ENCODE measurements around the gene PRC1.

The PRC1 gene

DNA sequence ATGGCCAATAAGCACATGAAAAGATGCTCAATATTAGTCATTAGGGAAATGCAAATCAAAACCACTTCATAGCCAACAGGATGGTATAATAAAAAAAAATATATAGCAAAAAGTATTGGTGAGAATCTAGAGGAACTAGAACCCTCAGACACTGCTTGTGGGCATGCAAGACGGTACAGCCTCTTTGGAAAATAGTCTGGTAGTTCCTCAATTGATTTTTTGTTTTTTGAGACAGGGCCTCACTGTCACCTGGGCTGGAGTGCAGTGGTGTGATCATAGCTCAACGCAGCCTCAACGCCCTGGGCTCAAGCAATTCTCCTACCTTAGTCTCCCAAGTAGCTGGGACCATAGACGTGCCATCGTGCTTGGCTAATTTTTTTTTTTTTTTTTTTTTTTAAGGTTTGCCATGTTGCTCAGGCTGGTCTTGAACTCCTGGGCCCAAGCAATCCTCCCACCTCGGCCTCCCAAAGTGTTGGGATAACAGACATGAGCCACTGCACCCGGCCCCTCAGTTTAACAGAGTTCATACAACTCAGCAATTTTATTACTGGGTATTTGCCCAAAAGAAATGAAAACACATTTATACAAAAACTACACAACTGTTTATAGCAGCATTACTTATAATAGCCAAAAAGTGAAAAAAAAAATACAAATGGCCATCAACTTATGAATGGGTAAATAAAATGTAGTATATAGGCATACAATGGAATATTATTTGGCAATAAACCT is 5.1 kb downstream of the PRC1 start:
- DNase-seq (ENCODE audit: low spot score), result no peak

DNA sequence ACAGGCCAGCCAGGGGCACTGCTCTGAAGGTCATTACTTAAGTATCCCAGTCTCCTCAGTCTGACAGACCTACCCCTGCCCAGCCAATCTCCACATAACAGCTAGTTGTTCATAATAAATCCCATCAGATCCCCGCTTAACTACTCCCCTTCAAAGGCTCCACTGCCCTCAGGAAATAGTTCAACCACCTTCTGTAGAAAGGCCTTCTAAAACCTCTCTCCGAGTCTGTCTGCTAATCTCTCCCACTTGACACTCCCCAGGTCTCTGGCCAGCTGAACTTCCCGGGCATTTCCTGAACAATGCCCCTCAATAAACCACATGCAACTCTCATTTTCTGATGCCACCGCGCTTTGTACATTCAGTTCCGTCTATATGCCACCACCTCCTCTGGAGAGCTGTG is 6.0 kb downstream of the PRC1 start:
- no peak for DNase-seq (ENCODE audit: low spot score)

DNA sequence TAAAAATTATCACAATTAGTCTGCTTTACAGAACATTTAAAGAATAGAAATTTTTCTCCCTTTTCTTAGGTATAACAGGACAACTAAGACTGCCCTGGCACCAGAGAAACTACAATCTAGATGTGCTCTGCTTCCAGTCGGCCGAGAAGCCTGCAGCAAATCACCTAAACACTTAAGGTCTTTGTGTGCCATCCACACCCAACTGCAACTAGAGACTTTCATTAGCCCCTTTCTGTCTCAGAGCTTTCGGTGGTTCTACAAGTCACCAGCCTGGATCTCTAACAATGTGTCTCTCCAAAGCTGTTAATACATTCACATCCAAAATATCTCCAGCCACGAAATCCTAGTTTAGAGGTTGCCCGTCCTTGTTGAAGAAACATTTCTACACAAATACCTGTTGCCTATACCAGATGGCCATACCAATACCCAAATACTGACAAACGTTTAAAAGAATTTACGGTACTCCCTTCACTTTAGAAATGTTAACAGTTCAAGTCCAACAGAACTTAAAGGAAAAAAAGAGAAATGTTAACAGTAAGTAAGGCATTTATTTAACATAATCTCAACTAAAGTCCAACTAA is 6.7 kb downstream of the PRC1 start:
- DNase-seq (ENCODE audit: low spot score), result no peak

DNA sequence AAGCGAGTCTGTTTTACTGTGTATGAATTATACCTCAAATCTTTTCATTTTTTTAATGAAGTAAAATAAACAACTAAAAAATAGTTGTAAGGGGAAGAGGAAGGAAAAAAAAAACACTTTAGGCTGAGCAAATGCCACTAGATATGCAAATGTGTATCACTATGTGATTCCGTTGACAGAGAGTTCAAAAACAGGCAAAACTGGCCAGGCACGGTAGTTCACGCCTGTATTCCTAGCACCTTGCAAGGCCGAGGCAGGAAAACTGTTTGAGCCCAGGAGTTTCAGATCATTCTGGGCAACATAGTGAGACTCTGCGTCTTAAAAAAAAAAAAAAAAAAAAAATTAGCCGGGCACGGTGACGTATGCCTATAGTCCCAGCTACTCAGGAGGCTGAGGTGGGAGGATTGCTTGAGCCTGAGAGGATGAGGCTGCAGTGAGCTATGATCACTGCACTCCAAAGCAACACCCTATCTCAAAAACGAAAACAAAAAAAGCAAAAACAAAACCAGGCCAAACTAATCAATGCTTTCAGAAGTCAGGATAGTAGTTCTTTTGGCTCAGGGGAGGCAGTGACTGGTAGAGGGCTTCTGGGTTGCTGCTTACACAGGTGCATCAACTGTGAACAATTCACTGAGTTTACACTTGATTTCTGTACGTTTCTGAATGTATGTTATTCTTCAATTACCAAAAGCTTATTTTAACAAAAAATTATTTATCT is 7.4 kb downstream of the PRC1 start:
- DNase-seq (ENCODE audit: low spot score), result no peak

DNA sequence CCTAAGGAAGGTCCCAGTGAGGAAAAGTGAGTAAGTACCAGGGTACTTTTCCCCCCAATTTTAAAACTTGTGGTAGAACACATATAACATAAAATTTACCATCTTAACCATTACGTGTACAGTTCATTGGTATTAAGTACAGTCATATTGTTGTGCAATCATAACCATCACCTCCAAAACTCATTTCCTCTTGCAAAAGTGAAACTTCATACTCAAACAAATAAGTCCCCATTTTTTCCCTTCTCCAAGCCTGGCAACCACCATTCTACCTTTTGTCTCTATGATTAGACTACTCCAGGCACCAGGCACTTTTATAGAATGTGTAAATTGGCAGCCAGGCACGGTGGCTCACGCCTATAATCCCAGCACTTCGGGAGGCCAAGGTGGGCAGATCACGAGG is 12.2 kb downstream of the PRC1 start:
- DNase-seq (ENCODE audit: low spot score), result no peak

DNA sequence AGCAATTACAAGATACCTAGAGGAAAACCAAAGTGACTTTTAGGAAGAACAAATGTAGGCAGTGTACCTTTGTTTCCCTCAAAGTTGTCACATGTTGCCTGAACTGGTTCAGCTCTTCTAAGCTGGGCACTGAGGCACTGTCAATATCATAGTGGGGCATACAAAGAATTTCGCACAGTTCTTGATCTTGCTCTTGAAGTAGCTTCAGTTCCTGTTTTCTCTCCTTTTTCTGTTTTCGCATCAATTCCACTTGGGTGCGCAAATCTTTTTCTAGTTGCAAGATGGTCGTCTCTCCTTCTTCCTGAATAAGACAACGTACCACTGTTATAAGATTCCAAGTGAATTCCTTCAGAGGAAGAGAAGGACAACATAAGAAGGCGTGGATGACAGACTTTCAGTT is 12.7 kb downstream of the PRC1 start:
- no peak for DNase-seq (ENCODE audit: low spot score)

DNA sequence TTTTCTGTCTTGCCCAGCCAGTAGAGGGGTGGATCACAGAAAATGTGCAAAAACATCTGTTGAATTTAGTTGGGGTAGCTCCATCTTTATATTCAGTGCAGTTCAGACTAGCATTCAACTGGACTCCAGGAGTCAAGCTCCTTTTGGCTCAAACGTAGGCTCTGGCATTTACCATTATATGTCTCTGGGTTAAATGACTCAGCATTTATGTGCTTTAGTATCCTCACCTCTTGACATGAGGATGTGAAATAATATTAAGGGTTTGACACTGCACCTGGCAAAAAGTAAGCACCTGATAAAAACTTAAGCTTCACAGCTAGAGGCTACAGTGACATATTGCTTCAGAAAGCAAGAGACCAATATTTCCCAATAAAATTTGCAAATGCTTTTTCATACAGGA is 14.8 kb downstream of the PRC1 start:
- no peak for DNase-seq (ENCODE audit: low spot score)

DNA sequence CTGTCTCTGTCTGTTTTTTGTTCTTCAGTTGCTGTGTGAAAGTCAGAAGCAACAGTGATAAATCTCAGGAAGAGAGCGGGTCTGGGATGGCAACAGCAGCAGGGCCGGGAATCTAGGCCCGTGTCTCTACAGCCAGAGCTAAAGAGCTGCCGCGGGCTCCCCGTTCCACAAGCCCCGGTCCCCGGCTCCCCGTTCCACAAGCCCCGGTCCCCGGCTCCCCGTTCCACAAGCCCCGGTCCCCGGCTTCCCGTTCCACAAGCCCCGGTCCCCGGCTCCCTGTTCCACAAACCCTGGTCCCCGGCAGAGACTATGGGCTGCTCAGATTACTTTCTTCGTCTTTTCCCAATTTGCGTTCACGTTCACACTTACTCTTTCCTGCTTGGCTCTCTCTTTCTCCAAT is 20.1 kb downstream of the PRC1 start:
- no peak for DNase-seq (ENCODE audit: low spot score)

DNA sequence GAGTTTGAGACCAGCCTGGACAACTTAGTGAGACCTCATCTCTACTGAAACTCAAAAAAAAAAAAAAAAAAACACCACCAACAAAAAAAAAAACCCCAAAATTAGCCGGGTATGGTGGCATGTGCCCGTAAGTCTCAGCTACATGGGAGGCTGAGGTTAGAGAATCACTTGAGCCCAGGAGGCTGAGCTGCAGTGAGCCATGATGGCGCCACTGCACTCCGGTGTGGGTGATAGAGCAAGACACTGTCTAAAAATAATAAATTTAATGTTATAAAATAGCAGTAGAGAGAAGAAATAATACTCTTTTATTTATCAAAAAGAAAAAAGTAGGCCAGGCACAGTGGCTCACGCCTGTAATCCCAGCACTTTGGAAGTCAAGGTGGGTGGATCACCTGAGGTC is 22.2 kb downstream of the PRC1 start:
- no peak for DNase-seq (ENCODE audit: low spot score)

DNA sequence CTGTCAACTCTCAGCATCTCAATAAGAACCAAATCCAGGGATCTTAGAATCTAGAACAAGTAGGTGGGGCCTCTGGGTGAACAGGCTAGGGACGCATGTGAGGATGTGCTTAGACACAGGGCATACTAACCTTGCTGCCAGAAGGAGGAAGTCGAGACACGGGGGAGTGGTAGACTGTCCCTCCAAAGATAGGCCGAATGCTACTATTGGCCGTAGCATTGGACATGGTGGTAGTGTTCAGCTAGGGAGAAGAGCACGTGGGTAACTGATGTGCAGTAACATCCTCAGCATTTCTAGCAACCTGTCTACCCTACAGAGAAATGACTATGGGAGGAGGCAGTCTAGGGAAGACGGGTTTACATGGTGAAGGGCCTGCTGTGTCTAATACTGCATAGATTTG is 24.1 kb downstream of the PRC1 start:
- no peak for DNase-seq (ENCODE audit: low spot score)

DNA sequence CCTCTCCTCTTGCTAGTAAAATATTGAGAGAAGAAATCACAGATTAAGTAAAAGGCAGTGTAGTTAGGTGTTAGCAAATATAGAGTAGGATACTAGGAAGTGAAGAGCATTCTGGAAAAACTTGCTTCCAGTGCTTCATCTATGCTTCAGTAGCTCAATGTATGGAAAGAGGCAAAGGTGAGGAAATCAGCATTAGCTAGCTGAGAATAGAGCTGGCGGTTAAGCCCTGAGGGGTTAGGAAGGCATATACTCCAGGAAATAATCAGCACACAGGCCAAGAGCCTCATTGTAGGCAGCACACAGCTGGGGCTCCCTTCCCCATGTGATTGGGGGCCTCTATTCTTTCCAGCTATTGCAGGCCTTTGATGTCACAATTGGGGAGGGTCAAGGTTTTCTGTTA is 25.9 kb downstream of the PRC1 start:
- DNase-seq (ENCODE audit: low spot score), result no peak

DNA sequence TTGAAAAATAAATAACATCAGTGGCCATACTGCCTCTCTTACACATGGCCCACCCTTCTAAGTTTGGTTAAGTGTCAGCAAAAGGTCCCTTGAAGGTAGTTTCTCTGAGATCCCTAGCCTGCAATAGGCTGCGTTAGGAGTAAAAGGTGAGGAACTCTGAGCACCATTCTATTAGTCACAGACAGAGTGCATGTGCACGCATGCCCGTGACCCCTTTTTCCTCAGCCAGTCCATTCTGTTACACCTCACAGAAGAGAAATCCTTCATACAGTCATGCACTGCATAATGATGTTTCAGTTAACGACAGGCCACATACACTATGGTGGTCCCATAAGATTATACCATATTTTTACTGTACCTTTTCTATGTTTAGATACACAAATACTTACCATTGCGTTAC is 27.1 kb downstream of the PRC1 start:
- no peak for DNase-seq (ENCODE audit: low spot score)

DNA sequence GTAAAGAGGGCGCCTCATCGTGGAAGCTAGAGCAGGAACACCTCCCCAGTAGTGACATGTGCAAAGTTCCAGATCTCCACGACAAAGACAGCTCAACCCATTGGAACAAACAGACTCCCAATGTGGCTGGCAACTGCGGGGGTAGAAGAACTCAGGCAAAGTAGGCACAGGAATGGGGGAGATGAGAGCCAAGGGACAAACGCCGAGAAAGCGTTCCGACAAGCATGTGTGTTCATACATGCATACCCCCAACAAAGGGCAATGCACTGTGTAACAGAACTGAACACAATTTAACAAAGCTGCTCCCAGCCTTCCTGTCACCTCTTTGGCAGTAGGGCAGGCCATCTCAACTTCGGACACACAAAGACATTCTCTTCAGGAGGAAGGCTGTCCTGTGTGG is 28.1 kb downstream of the PRC1 start:
- no peak for DNase-seq (ENCODE audit: low spot score)

DNA sequence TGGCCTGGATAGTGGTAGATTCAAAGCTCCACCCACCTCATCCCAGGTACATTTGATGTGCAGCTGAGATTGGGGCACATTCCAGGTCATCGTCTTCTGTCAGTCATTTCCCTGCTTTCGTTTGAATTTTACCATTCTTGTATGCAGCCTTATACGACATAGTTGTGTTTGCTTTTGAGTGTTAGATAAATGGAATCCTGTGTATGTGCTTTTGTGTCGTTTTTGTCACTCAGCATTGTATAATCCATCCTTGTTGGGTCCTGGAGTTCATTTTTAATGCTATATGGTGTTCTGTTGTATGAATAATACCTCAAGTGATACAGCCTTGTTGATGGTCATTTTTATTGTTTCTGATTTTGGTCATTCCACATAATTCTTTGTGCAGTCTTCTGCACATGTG is 32.3 kb downstream of the PRC1 start:
- no peak for DNase-seq (ENCODE audit: low spot score)

DNA sequence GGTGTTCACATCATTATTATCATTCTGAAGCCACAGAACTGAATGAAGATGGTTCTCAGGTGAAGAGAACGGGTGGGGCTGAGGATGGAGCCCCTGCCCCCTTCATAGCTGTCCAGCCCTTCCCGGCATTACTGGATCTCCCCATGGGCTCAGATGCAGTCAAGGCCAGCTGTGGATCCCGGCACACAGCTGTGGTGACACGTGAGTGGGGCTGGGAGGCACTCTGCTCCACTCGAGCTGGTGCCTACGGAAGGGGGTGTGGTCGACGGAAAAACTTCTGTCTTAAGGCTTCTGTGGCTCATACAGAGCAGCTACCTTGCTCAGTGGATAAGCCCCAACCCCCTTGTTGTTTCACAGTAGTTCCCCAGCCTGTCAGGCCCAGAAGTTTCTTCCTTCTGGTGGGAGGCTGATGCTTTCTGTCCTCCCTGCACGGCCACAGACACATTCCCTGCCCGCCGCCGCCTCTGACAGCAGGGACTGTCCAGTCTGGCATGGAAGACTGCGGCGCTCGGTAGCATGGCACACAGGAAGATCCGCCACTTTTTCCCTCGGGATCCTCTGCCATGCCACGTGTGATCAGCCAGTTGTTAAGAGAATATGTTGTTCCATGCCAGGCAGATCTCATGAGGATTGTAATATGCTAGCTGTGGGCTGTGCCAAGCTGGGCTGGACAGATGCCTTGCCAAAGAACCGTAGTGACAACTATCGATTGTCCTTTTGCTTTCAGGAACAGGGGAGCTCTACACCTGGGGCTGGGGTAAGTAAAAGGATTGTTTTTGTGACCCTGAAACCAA is 33.8 kb downstream of the PRC1 start:
- DNase-seq (ENCODE audit: low spot score), result no peak

DNA sequence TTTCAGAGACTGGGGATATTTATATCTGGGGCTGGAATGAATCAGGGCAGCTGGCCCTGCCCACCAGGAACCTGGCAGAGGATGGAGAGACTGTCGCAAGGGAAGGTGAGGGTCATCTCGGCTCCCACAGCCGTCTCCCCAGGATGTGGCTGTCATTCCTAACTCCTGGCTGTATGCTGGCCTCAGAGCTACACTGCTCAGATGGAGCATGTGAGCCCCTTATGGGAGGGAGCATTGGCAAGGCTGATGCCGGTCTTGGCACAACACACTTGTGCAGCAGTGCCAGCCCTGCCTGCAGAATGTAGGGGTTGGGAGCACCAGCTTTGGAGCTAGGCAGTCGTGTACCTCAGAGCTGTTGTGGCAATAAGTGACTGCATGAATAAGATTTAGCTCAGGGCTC is 34.4 kb downstream of the PRC1 start:
- DNase-seq (ENCODE audit: low spot score), result peak; percentile 76

DNA sequence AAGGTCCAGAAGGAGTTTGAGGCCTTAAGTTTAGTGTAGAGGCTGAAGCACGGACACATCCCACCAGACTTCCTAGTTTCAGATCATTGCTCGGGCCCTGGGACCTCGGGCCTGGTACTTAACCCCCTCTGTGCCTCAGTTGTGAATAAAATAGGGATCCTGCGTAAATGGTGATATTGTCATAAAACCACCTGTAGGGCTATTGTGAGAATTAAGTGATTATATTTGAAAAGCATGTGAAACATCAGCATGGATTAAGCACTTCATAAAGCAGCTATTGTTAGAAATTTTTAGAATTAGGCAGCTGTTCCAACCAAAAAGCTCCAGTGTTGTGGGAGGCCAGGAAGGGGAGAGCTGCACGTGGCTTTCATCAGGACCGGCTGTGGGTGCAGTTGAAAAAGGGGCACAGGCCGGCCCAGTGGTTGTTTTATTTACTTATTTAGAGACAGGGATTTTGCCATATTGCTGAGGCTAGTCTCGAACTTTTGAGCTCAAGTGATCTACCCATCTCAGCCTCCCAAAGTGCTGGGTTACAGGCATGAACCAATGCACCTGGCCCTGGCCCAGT is 35.2 kb downstream of the PRC1 start:
- DNase-seq (ENCODE audit: low spot score), result no peak

DNA sequence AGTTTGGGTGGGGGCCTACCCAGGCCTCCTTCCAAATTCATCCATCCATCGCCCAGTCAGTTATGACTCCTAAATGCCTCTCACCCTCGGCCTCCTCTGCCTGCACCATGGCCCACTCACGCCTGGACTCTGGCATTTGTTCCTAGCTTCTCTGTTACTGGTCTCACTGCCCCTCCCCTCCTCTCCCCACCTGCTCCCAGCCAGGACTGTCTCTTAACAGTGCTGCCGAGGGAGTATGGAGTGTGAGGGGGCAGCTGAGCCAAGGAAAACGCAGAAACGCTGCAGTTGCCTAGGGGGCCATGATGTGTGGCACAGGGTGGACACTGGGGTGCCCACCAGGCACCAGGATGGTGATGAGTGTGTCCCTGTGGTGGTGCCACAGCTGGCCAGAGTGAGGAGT is 36.5 kb downstream of the PRC1 start:
- DNase-seq (ENCODE audit: low spot score), result no peak

DNA sequence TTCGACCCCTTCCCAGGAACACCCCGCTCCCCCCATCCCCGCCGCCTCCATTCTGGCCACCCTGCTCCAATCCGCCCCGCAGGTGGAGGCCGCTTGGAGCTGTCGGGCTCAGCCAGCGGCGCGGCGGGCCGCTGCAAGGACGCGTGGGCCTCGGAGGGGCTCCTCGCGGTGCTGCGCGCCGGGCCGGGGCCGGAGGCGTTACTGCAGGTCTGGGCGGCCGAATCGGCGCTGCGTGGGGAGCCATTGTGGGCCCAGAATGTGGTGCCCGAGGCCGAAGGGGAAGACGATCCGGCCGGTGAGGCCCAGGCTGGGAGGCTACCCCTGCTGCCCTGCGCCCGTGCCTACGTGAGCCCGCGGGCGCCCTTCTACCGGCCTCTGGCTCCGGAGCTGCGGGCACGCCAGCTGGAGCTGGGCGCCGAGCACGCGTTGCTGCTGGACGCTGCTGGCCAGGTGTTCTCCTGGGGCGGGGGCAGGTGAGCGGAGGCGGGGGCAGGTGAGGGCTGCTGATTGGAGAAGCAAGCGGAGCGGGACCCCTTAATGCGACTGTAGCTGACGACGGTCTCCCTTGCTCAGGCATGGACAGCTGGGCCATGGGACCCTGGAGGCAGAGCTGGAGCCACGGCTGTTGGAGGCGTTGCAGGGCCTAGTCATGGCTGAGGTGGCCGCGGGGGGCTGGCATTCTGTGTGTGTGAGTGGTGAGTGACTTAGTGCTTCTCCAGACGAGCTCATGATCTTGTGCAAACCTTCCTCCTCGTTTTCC is 37.1 kb downstream of the PRC1 start:
- no peak for DNase-seq (ENCODE audit: low spot score)

DNA sequence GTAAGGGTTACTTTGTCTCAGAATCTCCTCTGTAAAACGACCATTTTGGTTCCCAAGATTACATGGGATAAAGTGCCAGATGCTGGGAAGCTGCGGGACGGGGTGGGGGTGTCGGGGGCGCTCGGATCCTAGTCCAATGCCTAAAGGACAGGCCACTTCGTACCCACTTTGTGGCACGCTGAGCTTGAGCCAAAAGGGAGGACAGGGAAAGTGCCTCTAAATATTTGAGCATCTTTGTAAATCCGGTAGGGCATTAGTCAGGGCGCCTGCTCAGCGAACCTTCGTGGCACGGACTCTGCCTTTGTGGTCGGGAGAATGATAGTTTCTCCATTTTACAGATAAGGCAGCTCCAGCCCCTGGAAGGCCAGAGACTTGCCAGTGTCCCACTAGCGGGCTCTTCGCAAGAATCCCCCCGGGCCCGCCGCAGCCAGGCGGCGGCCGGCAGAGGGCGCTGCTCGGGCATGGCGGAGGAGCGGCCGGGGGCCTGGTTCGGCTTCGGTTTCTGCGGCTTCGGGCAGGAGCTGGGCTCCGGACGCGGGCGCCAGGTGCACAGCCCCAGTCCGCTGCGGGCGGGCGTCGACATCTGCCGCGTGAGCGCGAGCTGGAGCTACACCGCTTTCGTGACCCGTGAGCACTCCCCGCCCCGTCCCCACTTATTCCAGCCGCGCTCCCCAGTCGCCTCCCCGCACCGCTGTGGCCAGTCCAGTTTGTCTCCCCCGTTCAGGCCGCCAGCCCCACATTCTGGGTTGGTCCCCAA is 37.9 kb downstream of the PRC1 start:
- peak; percentile 56 for DNase-seq (ENCODE audit: low spot score)
